OCI-LY1 (cell line): ENCODE results near the gene ASTN1.

Experiments used
- EZH2 ChIP-seq: fragments of 200-600 bp; sonication (generic), shearing (Covaris generic); IDR thresholded peaks from 2 replicates; pipeline ENCODE4 v1.8.0; 2017; ENCODE audit warnings: borderline replicate concordance, mixed run types, mild to moderate bottlenecking, antibody characterized with exemption, low read length, moderate library complexity, mixed read lengths
- TF ChIP-seq, protein P1 (sequence below): fragments of 200-600 bp; sonication (generic), shearing (Covaris generic); IDR thresholded peaks from 2 replicates; pipeline ENCODE4 v1.5.1; 2017; ENCODE audit warnings: mild to moderate bottlenecking, antibody characterized with exemption, low read length, moderate library complexity, mixed read lengths

DNA sequence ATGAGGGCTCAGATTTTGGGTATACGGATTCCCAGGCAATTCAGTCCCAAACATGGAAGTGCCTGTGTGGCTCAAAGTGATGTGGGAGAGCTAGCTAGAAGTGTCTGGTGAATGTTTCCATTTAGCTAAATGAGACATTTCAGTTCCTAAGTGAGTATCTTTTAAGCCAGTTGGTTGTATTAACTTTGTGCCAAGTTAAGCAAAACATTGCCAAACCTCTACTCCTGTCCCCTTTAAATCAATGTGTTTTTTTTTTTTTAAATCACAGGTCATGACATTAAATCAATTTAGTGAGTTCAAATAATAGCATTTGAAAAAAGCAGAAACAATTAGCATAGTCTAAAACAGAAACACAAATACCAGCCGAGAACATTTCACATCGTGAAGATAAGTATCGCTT is 230.1 kb downstream of the ASTN1 start:
- TF ChIP-seq, protein P1, sequence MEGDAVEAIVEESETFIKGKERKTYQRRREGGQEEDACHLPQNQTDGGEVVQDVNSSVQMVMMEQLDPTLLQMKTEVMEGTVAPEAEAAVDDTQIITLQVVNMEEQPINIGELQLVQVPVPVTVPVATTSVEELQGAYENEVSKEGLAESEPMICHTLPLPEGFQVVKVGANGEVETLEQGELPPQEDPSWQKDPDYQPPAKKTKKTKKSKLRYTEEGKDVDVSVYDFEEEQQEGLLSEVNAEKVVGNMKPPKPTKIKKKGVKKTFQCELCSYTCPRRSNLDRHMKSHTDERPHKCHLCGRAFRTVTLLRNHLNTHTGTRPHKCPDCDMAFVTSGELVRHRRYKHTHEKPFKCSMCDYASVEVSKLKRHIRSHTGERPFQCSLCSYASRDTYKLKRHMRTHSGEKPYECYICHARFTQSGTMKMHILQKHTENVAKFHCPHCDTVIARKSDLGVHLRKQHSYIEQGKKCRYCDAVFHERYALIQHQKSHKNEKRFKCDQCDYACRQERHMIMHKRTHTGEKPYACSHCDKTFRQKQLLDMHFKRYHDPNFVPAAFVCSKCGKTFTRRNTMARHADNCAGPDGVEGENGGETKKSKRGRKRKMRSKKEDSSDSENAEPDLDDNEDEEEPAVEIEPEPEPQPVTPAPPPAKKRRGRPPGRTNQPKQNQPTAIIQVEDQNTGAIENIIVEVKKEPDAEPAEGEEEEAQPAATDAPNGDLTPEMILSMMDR = no peak
- TF ChIP-seq EZH2 = no peak
